HG03159 (cell line): ENCODE data around the gene POLR3GL.

Experiments
- ATAC-seq: cut with Tn5 transposase; IDR thresholded peaks from one replicate; pipeline ENCODE4 v1.9.1; 2021; ENCODE audit warnings: mild to moderate bottlenecking, moderate library complexity; ENCODE audit not compliant: unreplicated experiment

The POLR3GL gene

DNA sequence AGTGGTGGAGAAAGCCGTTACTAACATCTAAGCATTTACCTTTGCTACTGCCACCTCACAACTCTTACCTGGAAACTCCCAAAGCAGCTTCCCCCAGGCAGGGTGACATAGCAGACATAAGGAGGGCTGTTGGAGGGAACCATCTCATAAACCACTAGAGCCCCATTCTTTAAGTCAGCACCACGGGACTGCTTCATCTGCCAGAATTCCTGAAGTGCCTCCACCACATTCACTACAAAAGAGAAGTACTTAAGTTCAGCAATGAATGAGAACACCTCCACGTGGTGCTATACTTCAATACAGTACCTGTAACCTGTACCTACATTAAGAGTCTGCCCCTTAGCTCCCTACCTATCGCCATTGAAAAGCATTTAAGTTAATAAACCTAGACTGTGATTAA lies 16.9 kb upstream of the POLR3GL start:
- no peak for ATAC-seq

DNA sequence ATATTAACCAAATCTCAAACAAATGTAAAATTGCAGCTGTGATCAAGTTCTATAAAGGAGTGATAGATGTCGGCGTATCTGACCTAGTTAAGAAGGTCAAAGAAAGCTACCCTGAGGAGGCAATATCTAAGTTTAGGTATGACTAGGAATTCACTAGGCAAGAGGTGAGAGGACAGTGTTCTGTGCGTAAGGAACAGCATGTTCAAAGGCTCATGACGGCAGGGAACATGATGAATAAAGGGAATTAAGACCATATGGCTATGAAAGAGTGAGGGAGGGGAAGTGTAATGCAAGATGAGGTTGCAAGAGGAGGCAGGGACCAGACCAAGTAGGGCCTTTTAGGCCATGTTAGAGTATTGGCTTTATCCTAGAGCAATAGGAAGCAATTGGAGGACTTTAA lies 15.3 kb upstream of the POLR3GL start:
- no peak for ATAC-seq

DNA sequence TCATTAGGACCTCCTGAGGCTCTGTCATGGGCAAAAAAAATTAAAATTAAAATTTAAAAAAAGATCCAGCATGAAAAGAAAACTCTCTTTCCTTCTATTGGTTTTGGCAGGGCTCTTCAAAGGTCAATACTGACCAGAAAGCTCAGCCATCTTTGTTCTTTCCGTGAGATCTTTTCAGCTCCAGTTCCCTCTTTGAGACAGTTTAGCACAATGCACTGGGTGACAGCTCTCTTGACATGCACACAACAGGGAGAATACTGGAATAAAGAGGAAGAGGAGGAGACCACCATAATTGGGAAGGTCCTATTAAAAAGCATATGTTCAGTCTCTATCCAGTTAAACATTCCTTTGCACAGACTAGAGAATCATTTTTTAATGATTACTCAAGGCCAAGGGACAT lies 13.0 kb upstream of the POLR3GL start:
- ATAC-seq = no peak

DNA sequence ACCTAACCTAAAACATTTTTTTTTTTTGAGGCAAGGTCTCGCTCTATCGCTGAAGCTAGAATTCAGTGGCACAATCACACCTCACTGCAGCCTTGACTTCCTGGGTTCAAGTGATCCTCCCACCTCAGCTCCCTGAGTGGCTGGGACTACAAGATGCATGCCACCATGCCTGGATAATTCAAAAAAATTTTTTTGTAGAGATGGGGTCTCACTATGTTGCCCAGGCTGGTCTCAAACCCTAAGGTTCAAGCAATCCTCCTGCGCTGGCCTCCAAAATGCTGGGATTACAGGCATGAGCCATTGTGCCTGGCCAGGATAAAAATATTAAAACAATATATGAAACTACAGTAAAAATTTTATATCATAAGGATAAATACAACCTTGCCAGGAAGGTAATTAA lies 11.6 kb upstream of the POLR3GL start:
- no peak for ATAC-seq

DNA sequence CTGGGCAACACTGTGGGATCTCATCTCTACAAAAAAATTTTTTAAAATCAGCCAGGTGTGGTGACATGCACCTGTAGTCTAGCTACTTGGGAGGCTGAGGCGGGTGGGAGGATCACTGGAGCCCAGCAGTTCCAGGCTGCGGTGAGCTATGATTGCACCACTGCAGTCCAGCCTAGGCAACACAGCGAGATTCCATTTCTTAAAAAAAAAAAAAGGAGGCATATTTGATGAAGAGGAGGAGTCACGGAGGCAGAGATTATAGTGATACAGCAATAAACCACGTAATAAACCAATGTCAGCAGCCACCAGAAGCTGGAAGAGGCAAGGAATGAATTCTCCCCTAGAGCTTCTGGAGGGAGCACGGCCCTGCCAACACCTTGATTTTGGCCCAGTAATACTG lies 10.6 kb upstream of the POLR3GL start:
- ATAC-seq = no peak

DNA sequence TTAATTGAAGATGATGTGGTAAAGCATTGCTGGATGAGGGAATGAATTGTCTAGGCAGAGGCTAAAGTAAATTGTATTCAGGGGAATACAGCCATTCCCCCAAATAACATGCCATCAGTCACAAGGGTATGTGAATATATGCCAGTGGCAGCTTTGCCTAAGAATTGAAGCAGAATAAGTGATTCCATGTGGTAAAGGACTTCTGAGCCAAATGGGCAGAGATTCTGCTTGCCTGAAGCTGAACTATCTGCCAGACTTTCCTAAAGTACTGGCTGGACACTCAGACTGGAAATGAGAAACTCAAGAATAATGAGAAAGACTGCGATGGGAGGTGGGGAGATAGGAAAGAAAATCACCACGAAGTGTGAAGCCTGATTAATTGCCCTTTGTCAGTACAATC lies 9.1 kb upstream of the POLR3GL start:
- no peak for ATAC-seq

DNA sequence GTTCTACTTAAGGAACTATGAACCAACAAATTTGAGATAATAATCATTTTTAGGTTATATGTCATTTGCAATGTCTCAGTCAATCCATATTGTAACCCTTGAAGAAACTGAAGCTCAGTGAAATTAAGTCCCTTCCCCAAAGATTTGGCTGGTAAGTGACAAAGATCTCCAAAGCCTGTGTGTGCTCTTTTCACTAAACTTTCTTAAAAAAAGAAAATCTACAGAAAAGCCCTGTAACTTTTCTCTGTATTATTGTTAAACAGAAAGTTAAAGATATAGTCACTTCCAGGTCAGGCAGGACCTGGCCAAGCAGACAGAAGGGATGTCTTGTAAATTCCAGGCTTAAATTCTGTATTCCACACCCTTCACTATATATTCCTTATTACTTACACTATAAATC lies 8.1 kb upstream of the POLR3GL start:
- no peak for ATAC-seq

DNA sequence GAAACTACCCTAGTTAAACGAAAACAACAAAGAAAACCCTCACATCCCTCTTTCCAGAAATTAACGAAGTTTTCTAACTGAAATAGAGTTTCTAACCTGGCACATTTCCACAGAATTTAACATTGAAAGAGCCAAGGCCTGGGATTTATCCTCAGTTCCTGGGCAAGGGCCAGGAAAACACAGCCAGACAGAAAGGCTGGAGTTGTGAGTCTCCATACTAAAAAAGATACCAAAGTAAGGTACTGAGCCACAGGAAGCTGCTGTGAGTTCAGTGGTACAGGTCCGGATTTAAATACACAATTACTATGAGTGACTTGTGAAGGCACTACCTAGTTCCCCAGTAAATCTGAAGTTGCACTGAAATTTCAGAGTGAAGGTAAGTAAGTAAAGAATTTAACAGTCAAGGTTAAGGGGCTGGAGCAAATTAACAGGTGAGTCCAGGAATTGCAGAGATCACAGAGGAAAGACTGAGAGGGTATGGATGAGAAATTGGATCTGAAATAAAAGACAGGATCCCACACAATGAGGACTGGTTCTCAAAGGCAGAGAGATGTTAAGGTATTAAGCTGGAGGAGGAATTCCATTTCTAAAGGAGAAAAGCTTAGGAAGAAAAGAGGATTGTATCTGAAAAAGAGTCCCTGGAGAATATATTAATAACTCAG lies 7.6 kb upstream of the POLR3GL start:
- ATAC-seq = no peak

DNA sequence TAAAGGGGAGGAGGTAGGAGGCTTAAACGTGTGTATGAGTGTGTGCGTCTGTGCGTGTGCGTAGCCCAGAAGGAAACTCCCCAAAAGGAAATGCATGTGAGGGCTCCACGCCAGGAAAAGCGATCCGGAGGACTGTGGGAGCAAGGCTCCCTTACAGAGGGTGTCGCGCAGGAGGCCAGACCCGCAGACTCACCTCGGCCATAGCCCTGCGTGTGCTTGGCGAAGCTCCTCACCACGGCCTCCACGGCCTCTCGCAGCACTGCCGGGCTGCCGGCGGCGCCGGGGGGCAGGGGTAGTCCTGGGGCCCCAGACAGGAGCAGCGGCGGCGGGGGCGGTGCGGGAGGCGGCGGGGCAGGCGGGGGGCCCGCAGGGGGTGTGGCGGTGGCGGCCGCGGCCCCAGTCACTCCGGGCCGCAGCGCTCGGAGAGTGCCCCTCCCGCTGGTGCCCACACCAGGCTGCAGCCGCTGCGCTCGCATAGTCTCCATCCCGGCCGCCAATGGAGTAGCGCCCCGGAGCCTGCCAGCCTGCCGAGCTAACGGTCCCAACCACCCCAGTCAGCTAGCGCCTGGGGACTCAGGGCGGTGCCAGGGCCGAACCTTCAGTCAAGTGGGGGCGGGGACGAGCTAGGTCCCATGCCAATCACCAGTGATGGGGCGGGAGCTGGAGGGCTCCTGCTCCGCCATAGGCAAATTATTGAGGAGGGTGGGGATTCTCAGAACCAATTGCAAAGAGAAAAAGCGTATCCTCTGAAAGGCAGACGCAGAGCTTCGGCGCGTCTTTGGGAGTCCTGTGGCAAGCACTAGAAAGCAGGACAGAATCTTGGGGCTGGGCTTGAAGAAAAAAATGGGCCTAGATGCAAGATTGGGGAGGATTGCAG lies 6.8 kb upstream of the POLR3GL start, which contains the start of gene LIX1L:
LIX1L (minus strand) TSS at position 575 of the 877 bp plus-strand sequence; CDS start at position 485, 90 bp downstream.
- ATAC-seq = peak; percentile 85

DNA sequence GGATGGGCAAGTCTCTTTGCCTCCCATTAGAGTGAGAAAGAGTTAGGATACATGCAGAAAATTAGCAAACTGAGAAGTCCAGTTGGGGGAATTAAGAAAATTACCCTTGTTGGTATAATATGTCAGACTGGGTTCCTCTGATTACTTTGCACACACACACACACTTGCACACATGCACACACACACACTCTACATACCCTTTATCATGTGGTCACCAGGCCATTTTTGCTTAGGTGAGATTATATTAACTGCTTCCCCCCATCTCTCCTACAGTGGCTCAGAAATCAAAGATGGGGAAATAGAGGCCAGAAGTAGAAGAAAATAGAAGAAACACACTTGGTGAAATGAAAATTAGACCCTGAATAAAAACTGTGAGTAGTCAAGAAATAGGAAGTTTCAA lies 5.8 kb upstream of the POLR3GL start:
- ATAC-seq = no peak

DNA sequence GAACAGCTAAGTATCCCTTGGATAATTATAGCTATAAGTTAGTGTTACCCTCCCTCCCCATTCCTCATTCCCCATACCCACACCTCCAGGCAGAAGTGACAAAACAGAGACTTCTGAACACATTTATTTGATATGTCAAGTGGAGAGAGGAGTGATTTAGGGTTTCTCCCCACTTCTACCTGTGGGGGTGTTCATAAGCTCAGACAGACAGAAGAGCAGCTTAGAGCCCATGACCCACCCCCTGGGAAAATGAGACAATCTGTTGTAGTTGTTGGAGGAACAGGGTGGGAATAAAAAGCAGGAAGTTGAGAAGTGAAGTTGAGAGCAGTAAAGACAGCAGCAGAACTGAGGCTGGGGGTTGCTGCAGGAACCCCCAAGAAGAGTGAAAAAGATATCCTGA lies 5.2 kb upstream of the POLR3GL start:
- no peak for ATAC-seq

DNA sequence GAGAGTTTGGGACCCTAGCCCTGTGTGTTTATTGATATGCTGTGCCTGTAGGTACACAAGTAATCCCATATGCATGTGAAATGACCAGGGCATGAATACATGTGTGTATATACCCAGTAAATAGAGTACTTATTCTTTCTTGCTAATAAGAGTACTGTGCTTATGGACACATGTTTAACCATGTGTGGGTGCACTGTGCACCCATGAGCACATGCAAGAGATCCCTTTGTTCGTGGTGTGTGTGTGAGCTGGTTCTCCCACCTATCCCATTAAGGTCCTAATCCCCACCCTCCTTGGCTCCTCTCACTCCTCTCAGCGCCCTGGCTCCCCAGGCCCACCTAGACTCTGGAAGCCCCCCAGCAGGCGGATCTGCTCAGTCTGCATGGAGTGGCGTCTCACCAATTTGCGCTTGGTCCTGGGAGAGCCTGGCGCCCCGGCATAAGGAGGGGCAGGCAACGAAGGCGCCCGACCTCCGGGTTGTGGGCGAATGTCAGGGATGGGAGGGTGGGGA lies 4.5 kb upstream of the POLR3GL start:
- no peak for ATAC-seq

DNA sequence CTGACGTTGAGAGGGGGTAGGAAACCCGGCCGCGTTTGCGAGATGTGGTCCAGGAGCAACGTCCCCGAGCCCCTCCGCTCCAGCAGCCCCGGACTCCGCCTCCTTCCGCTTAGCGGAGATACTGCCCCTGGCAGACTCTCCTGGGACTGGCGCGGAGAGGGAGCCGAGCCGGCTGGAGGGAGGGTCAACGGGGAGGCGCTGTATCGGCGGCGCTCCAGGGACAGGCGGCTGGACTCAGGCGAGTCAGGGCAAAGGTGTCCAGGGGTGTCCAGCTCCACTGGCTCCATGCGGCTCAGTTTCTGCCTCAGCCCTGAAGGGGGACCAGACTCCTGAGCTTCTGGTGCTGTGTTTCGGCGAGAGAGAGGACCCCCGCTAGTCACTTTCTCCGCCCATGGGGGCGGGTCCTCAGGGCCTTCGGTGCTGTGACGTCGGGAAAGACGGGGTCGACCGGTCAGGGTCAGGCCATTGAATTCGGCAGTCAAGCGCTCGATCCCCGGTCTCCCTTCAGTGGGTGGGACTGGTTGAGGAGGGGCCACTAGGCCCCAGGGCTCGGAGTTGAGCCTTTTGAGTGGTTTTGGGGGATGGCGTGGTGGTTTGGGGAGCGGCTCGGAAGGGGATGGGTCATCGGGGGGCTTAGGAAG lies 3.9 kb upstream of the POLR3GL start:
- no peak for ATAC-seq

DNA sequence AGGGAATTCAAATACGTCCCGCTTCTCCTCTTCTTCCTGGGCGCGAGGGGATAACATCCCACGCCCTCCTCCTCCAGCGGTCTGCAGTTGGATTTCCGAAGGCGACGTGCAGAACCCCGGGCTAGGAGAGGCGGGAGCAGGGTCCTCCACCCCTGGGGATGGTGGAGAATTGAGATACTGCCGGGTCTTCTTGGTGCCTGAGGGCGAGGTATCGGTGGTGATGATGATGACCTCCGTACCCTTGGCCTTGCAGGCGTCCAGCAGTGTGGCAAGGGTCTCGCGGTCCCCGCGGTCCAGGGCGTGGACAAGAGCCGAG lies 3.4 kb upstream of the POLR3GL start:
- ATAC-seq = no peak

DNA sequence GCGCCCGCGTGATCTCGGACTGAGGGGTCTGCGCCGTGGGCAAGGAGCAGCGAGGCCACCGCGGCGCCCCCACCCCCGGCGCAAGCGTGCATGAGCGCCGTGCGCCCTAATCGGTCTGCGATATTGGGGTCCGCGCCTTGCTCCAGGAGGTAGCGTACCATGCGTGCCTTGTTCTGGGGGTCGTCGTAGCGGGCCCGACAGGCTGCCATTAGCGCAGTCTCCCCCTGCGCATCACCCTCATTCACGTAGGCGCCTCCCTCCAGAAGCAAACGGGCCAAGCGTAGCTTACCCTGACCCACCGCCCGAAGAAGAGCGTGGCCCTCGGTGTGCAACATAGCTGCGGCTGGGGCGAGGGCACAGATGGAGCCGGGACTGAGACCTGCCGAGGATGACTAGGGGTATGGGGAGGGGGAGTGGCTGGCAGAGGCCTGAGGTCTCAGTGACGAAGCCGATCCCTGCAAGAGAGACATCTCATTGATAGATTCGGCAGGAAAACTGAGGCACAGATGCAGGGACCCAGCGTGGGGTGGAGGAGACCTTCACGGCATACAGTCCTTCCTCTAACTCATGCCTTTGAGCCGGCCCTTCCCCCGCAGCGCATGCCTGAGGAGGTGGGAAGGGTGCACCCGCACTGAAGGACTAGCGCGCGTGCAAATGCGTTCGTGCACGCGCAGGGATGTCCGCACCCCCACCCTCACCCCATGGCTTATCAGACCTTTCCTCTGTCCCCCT lies 2.9 kb upstream of the POLR3GL start:
- no peak for ATAC-seq

DNA sequence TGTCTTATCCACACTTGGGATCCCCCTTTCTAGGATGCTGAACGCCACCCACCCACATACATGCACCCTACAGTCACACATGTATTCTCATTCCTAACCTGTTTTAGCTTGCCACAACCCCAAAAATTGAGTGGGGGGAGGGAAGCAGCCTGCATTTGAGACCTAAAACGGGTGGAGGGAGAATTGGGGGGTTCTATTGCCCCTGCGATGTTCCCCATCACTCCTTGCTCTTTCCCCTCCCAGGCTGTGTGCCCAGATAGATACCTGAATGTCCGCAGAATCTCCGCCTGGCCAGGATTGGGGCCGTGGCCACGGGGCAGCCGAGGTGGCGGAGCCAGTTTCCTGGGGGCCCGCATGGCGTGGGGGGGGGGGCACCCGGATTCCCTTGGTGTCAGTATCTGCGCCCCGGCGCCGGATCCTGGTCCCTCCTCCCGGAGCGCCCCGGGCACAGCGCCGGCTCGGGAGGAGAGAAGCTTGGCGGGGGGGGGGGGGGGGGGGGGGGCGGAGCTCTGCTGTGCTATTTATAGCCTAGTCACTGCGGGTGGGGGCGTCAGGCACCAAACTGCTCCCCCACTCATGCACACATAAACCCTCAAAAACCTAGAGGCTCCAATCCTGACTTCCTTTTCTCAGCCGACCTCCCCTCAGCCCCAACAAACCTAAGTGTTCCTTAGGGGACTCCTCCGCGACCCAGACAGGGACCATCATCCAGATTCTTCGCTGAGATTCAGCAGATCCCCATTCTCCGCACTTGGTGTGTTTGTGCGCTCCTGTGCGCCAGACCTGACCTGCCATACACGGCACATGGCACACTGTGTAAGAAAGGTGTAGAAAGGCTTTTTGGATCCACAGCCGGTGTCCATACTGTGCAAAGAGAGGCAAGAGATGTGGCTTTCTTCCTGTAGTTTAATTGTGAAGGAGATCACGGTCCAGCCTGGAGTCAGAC lies 2.1 kb upstream of the POLR3GL start:
- ATAC-seq = no peak

DNA sequence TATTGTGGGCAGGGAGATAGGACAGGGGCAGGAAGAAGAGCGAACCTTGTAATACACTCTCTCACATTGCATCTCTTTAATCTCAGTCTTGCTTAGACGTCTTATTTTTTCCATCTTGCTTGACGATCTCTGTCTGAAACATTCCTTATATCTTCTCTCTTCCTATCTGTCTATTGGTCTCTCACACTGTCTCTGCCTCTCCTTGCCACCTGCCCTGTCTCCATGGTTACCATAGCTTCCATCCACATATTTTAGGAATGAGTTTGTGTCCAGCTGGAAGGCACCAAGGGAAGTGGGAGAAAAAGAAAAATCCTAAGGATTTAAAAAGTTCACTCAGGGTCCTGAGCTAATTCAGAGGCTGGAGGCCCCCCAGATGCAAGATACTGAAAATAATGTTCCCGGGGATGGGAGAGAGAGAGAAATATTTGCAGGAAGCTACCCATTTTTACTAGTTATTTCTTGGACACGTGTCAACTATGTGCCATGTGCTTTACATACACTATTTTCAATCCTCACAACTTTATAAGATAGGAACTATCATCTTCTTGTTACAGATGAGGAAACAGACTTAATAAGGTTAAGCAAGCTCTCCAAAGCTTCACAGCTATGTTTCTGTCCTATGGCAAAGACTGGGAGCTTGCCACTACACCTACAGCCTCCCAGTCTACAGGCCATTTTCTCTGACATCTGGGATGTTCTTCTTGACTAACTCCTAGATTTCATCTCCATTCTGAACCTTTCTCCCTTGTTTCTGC lies 1.0 kb upstream of the POLR3GL start:
- ATAC-seq = no peak

DNA sequence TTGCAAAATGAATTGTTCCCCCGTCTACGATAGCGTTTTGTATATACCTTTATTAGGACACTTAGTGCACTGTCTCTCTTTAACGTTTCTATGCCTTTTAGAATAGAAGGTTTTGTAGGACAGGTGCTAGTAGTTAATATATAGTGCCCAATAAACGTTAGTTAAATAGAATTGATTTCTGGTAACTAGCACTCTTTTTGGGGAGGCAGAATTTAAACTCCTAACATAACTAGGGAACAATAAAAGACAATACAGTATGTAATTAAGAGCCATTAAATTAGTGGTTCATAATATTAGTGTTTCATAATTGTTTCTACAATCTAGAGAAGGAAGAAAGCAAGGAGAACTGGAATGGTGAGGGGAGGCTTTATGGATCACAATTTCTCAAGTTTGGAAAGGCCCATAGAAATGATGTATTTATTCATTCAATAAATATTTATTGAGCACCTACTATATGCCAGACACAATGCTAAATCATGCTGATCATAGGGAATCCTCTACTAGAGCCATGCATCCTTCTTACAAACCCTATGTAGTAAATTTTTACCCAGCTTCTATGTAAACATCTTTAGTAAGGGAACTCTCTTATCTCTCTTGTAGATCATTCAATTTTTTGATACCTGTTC lies 742 bp downstream of the POLR3GL start:
- ATAC-seq = no peak

DNA sequence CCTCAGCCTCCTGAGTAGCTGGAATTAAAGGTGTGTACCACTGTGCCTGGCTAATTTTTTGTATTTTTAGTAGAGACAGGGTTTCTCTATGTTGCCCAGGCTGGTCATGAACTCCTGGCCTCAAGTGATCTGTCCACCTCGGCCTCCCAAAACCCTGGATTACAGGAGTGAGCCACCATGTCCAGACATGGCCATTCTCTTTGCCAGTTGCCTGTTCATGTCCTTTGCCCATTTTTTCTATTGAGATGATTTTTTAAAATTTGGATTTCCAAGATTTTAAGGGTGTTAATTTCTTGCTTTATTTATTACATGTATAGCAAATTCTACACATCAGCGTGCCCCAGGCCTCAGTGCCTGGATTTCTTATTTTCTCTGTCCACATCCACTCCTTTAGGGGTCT lies 2.8 kb downstream of the POLR3GL start:
- ATAC-seq = no peak
